GM18867 (cell line): ENCODE results near the gene GPD2.
"Not testable (repeated sequence)": the region's sequence is repeated elsewhere in the genome, so short reads cannot be mapped to it uniquely, and the experiment has no call there.

Source experiments
- ATAC-seq: cut with Tn5 transposase; IDR thresholded peaks from one replicate; pipeline ENCODE4 v1.9.1; 2021; ENCODE audit warnings: mild to moderate bottlenecking, moderate library complexity; ENCODE audit not compliant: unreplicated experiment

The GPD2 gene

DNA sequence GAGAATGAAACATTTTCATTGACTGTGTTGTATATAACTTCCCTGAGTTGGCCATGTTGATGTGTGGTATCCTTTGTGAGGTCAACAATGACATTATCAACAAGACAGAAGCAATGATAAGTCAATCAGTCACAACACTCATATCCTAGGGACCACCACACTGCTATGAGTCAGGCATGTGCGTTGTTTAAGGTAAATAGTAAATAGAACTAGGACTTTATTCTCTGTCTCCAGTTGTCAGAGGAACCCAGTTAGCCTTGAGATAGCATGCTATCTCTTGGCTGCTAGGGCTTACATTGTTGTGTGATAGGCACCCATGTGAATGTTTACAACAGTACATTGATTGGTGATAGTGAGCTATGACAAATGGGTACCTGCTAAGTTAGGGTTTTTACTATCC, 37.3 kb downstream of the GPD2 start:
- no peak for ATAC-seq

DNA sequence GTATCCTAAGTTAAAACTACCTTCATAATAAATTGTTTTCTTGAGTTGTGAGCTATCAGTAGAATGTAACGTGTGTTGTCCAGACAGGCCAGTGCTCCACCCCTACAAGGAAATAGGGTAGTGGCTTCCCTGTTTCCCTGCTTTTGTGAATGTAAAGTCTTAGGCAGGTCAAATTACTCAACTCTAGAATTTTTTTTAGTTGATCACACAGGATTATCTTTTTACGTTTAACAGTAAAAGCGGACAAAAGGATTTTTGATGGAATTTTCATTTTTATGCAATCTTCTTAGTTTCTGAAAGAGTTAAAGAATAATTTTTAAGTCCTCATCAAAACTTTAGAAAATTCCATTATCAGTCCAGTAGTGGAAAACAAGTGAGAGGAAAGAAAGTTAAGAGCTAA, 38.2 kb downstream of the GPD2 start:
- no peak for ATAC-seq

- peak; percentile 54 for ATAC-seq
Measured at GRCh38 chr2:156476021-156476849, 40.1 kb downstream of the GPD2 start.

DNA sequence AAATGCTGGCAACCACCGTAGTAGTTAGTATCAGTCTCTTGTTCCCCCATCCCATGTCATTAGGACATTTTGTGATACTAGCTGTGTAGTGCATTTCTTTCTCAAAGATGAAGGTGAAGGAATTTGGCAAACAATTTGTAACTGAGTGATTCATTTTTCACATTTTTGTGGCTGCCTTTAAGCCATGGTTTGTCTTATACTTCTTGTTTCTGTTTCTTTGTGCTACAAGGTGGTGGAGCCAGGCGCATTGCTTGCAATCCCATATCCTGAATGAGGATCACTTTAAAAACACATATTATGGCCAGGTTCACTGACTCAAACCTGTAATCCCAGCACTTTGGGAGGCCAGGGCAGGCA, 40.6 kb downstream of the GPD2 start:
- ATAC-seq, result peak; percentile 62

- no peak for ATAC-seq
Measured at GRCh38 chr2:156480376-156480775, 44.2 kb downstream of the GPD2 start.

DNA sequence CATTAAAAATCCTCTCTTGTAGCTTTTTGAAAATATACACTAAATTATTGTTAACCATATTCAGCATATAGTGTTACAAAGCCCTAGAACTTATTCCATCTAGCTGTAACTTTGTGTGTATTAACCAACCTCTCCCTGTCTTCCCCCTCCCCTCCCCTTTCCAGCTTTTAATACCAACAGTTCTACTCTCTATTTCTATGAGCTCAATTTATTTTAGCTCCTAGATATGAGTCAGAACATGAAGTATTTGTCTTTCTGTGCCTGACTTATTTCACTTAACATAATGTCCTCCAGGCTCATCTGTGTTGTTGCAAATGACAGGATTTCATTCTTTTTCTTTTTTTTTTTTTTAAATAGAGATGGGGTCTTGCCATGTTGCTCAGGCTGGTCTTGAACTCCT, 45.1 kb downstream of the GPD2 start:
- ATAC-seq, result no peak

DNA sequence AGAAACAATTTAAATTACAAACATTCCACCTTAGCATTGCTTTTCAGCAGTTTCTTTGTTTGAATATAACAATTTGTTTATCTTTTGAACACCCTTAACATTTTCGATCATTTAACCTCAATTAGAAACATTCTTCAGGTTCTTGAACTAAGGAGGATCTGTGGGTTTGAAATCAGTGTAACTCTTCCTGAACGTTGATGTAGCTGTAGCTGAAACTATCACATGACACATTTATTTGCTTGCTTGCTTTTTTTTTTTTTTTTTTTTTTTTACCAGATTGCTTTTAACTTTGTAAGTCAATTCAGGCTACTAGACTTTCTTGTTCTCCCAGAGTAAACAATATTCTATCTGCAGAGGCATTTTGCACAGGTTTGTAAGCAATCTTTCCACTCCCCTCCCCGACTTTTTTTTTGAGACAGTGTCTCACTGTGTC, 47.6 kb downstream of the GPD2 start:
- no peak for ATAC-seq

GRCh38 chr2:156486147-156486546, 50.0 kb downstream of the GPD2 start:
- ATAC-seq, result no peak

- ATAC-seq, result no peak
Measured at GRCh38 chr2:156486614-156487013, 50.4 kb downstream of the GPD2 start.

DNA sequence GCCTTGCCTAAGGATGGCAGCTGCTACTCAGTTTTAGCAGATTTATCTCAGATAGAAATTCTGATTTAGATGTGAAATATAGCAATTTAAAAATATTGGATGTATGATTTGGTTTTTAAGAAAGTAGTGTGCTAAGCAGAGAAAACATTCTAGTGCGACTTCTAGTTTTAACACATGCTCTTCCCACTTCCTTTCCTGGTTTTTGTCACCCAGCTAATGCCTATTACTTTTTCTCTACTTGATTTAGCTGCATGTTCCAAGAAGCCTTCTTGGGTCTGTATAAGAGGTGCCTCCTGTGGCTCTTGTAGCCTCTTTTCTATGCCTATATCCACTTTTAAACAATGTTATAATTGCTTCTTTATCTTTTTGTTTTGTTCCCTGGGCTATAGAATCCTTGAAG, 53.0 kb downstream of the GPD2 start:
- ATAC-seq, result no peak

DNA sequence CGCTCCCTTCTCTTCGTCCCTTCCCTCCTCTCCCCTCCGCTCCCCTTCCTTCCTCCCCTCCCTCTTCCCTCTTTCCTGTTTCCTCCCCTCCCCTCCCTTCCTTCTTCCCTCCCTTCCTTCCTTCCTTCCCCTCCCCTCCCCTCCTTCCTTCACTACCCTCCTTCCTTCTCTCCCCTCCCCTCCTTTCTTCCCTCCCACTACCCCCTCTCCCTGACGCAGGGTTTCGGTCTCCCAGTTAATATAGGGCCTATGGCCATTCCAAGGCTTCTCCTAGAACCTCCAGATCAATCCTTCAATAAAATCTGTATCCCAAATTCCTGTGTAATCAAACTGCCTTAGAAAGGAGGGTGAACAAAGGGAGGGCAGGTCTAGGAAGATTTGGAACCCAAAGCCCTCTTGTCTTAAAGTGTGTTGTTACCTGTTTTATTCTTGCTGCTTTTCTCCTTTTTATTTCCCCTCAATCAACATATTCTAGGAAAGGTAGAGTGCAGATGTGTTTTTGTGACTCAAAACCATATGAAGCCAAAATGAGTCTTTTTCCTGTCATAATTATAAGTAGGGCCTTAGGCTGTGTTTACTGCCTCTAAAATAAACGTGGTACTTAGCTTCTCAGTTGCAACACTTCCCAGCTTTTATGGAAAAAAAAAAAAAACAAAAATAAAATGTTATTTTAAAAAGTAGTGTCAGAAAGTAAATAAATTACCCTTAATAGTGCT, 53.7 kb downstream of the GPD2 start:
- ATAC-seq, result no peak

- no peak for ATAC-seq
Measured at GRCh38 chr2:156490466-156490840, 54.3 kb downstream of the GPD2 start.

GRCh38 chr2:156491176-156491575, 55.0 kb downstream of the GPD2 start:
- no peak for ATAC-seq

GRCh38 chr2:156492979-156493378, 56.8 kb downstream of the GPD2 start:
- no peak for ATAC-seq

- not testable (repeated sequence) for ATAC-seq
Measured at GRCh38 chr2:156495998-156496397, 59.8 kb downstream of the GPD2 start.

- peak; percentile 87 for ATAC-seq
Measured at GRCh38 chr2:156505696-156506095, 69.5 kb downstream of the GPD2 start.

- no peak for ATAC-seq
Measured at GRCh38 chr2:156511122-156511521, 74.9 kb downstream of the GPD2 start.

DNA sequence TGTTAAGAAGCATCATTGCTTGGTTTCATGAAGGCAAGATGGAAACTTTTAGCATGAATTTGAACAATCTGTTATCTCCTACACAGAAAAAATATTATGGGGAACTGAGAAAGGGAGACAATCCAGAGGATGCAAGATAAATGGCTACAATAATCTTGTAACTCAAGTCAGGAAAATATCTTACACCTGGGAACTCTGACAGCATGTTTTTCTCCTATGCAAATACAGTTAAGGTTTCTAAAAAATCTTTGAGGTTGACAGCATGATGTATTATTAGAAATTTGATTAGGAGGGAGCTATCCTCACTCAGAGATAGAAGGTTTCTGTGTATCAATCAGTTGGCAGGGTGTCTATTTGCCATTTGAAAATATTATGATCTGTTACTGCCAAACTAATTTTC, 75.6 kb downstream of the GPD2 start:
- ATAC-seq, result peak; percentile 86

DNA sequence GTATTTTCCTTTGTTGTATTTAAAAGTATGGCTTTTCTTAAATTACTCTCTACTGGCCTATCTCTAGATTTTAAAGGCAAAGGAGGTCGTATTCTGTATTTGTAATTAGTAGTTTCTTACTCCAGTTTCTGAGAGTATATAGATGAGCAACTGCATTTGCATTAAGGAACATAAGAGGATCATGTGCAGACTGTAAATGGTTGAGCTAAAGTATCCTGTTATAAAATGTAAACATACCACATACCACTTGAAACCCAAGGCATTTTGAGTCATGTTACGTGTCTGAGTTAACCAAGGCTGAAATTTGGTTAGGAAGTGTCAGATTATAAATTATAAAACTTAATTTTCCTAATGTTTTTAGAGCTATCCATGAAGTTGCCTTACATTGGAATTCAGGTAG, 76.3 kb downstream of the GPD2 start:
- ATAC-seq, result peak; percentile 52

- no peak for ATAC-seq
Measured at GRCh38 chr2:156513219-156513618, 77.0 kb downstream of the GPD2 start.

- peak; percentile 51 for ATAC-seq
Measured at GRCh38 chr2:156517419-156517818, 81.2 kb downstream of the GPD2 start.

GRCh38 chr2:156518138-156518537, 82.0 kb downstream of the GPD2 start:
- ATAC-seq, result no peak
